ACHN (cell line): ENCODE data around the gene FXYD3.
"Not testable (repeated sequence)": the region's sequence is repeated elsewhere in the genome, so short reads cannot be mapped to it uniquely, and the experiment has no call there.

Experiments used
- DNase-seq: peaks from one replicate; pipeline ENCODE4 v3.0.0-alpha.2; 2015
- in situ Hi-C: cut with HindIII; loops from 2 replicates; pipeline ENCODE4 v1.10.0; 2017; ENCODE audit warnings: low sequenced_read_pairs, low pct_ligation_motif_present, low pct_unique_long_range_greater_than_20kb

Gene FXYD3

DNA sequence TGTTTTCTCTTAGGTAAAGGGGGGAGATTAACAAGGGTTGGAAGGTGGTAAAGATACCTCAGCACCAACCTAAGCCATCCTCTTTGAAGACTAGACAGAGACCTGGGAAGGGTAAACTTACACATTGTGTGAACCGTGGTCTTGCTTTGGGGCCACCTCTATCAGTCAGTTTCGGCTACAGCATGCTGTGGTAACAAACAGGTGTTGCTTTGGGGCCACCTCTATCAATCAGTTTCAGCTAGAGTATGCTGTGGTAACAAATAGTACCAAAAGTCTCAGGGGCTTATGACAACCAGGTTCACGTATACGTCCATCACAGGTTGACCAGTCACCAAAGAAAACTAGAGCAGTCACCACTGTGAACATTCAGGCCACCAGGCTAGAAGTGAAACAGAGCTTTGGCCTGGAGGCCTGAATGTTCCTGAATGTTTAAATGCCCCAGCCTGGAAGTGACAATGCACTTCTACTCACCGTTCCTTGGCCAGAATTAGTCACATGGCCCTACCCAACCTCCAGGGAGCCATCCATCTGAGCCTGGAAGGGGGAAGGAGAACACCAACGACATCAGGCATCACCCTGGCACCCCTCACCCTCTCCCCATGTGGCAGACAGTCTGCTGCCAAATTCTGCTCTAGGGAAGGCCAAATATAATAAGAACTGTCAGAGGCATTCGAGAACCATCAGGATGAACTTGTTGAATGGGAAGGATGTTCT, 31.3 kb downstream of the FXYD3 start:
- in situ Hi-C loops, result no loop called here
- no peak for DNase-seq

DNA sequence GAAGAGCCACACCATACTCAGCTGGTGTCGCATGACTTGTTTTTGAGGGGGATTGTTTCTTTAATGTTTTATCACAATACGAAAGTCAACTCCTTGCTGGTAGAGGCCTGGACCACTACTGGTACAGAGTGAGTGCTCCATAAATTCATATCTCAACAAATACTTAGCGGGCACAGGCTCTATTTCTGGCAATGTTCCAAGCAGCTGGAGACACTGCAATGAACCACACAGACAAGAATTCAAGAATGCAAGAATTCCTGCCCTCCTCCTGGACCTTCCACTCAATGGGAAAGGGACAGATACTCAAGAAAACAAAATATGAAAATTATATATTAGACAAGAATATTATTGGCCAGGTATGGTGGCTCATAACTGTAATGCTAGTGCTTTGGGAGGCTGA, 33.8 kb downstream of the FXYD3 start:
- DNase-seq, result no peak
- in situ Hi-C loops, result no loop called here

DNA sequence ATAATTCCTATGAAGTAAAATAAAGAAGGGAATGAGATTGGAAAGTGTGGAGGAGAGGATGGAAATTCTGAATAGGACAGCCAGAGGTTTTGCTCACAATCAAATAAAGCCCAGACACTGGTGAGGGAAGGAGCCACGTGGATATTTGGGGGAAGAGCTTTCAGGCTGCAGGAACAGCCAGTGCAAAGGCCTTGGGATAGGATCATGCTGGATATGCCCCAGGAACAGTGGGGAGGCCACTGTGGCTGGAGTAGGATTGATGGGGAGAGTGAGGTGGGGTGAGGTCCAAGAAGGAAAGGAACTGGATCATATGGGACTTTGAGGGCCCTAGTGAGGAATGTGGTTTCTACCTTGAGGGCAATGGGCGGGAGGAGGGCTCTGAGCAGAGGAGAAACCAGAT, 34.8 kb downstream of the FXYD3 start:
- in situ Hi-C loops, result no loop called here
- DNase-seq, result no peak

DNA sequence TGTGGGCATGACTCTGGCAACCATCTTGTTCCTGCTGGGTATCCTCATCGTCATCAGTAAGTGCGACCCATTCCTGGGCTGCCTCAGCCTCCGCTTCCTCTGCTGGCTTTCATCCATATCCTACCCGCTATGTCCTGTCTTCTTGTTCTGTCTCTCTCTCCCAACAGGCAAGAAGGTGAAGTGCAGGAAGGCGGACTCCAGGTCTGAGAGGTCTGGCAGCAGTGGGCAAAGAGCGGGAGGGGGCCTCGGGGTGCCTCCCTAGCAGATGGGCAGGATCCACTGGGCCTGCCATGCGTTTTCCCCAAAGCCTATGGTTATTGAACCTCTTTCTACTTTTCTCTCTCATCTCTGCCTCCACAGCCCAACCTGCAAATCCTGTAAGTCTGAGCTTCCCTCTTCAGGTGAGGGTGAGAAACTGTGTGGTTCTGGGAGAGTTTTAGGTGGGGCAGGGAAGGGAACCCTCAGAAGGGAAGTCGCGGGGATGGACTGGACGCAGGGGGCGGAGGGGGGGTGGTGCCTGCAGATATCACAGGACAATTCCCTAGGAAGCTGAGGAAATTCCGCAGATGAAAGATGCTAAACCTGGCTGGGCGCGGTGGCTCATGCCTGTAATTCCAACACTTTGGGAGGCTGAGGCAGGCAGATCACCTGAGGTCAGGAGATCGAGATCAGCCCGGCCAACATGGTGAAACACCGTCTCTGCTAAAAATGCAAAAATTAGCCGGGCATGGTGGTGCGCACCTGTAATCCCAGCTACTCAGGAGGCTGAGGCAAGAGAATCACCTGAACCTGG, 35.8 kb downstream of the FXYD3 start:
- in situ Hi-C loops, result no loop called here
- DNase-seq, result no peak

DNA sequence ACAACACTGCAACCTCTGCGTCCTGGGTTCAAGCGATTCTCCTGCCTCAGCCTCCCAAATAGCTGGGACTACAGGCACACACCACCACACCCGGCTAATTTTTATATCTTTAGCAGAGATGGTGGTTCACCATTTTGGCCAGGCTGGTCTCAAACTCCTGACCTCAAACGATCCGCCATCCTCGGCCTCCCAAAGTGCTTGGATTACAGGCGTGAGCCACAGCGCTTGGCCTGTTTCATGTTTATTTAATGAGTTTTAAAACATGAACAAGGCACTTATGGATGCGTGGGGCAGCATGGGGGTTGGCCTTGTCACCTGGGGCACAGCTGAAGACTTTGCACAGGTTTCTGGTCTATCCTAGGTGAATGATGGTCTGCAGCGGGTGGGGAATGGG, 37.5 kb downstream of the FXYD3 start:
- DNase-seq, in situ Hi-C loops: not testable (repeated sequence)

DNA sequence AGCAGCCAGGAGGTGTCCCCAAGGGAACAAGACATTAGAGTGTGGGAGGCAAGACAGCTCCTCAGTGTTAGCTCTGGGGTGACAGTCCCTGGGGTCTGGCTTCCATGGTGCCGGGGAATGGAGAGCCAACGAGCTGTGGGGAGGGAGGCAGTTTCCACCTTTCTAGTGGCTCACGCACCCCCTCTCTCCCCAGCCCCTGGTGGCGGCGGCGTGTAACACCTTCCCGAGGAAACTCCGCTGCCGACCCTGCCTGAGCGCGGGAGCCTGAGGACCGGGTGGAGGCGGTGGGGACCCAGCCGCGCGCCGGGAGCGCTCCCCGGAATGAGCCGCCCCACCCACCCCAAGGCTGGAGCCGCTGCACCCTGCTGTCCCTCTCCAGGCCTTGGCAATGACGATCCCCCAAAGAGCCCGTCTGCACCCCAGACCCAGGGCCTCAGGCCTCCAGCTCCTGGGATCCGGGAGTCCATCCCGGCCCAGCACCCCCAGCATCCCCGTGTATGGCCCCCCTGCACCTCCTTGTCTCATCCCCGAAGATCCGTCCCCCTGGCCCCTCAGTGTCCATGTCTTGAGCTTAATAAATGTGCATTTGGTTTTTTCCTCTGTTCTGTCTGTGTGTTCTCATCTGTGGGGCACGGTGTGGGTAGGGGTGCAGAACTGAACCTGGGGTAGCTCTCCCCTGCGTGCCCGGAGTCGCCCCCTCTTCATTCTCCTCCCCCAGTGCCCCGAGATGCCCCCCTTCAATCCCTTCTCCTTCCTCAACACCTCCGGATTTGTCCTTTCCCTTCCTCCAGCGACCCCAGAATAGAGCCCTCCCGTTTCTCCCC, 38.3 kb downstream of the FXYD3 start:
- in situ Hi-C loops, result no loop called here
- DNase-seq, result peak; percentile 59

DNA sequence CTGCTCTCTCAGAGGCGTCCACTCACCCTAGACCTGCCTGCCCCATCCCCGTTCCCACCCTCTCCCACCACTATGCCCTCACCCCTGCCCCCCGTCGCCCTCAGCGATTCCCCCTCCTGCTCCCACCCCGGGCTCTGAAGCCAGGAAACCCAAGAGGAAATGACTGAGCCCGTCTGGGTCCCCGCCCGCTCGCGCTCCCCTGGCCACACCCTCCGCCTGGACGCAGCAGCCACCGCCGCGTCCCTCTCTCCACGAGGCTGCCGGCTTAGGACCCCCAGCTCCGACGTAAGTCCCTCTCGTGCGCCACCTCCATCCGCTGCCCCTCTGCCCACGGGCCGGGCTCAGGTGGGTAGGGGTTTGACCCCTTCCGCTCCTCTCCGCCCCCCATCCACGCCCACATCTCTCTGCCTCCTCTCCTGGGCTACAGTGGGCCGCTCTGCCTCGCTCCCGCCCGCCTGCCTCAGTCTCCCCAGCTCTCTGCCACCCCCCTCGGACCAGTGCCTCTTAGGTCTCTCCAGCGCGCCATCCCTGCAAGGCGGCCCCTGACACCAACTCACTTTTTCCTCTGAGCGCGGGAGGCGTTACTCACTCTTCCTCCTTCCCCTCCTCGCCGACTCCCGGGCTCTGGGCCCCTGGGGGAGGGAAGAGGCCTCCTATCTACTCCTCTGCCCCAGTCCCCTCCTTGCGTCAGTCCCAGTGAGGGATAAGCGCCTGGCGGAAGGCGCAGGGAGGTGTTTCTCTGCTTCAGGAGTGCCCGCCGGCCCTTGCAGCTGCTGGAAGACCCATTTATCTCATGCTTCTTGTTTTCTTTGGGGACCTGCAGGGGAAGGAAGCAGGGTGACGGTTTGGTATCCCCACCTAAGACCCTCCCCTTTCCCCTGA, 39.1 kb downstream of the FXYD3 start, which contains the start of gene FXYD5:
TSS of gene FXYD5 (plus strand) at position 211 of the 882 bp plus-strand sequence. CDS start 816 bp downstream, outside the sequence.
- peak; percentile 71 for DNase-seq
- in situ Hi-C loops, result no loop called here

DNA sequence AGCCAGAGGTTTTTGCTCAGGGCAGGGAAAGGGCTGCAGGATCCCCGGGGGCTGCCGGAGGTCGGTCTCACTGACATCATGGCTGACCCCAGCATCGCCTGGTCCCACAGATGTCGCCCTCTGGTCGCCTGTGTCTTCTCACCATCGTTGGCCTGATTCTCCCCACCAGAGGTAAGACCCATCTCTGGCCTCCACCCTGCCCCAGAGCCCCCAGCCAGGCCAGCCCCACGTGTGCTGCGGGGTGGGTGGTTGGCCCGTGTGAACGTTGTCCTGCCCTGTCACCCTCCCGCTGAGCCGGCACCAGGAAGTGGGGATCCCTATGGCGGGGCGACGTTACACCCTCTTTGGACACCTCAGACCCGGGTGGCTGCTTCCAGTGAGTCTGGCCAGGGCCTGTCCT, 39.8 kb downstream of the FXYD3 start:
- in situ Hi-C loops, result no loop called here

DNA sequence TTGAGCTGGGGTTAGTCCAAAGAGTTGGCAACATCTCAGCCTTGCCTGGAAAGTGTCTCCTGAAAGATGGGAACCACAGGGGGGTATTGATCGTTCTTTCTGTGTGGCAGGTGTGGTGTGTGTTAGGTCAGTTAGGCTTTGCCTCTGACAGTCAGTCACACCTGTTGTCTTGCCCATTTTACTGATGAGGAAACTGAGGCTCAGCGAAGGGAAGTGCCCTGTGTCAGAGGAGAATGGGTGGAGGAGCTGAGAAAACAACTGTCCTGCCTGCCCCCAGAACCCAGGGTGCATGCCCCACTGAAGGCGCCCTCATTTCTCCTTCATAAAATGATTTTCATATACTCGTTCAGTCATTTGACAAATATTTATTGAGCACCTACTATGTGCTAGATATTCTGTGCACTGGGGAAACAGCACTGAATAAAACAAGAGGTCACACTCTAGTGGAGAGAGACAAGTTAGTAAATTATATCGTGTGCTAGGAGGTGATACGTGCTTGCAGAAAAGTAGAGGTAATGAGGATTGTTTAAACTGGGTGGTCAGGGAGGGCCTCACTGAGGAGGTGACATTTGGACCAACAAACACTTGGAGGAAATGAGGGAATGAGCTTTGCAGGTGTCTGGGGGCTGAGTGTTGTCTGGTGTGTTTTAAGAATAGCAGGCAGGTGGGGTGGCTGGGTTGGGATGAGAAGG, 40.5 kb downstream of the FXYD3 start:
- in situ Hi-C loops, result no loop called here
- DNase-seq, result no peak

More for the DNA sequence above, 39.8 kb downstream of the FXYD3 start:
- no peak for DNase-seq

DNA sequence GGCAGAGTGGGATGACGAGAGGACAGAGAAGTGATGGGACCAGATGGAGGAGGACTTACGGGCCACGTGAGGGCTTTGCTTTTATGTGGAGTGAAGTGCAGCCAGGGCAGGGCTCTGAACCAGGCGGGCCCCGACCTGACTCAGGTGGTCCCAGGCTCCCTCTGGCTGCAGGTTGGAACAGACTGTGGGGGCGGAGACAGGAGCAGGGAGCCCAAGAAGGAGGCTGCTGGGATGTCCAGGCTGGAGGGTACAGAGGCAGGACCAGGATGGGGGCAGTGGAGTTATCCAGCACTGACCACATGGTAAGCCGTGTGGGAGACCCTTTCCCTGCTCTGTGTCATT, 41.0 kb downstream of the FXYD3 start:
- DNase-seq, result no peak
- in situ Hi-C loops, result no loop called here

DNA sequence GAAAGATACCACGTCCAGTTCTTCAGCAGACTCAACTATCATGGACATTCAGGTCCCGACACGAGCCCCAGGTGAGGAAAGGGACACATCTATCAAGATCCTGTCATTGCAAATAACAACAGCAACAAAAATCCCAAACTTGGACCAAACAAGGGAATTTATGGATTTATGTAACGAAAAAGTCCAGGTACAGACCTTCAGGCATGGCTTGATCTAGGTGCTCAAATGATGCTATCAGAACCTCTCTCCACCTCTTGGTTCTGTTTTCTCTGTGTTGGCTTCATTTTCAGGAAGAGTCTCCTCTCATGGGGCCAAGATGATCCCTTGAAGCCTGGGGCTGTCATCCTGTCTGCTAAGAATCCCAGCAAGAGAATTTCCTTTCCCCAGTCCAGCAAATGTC, 41.8 kb downstream of the FXYD3 start:
- DNase-seq, result no peak
- in situ Hi-C loops, result no loop called here

DNA sequence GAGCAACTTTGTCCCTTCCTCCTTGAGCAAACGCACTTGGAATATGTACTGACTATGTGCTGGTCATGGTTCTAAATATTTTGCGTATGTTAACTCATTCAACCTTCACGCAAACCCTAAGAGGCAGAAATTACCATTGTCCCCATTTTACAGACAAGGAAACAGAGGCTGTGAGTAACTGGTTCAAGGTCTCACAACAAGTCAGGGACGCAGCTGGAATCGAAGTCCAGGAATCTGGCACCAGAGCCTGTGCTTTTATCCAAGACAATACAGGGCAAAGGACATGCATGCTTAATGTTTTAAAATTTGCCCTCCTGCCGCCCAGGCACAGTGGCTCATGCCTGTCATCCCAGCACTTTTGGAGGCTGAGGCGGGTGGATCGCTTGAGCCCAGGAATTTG, 44.0 kb downstream of the FXYD3 start:
- DNase-seq, result no peak
- in situ Hi-C loops, result no loop called here

DNA sequence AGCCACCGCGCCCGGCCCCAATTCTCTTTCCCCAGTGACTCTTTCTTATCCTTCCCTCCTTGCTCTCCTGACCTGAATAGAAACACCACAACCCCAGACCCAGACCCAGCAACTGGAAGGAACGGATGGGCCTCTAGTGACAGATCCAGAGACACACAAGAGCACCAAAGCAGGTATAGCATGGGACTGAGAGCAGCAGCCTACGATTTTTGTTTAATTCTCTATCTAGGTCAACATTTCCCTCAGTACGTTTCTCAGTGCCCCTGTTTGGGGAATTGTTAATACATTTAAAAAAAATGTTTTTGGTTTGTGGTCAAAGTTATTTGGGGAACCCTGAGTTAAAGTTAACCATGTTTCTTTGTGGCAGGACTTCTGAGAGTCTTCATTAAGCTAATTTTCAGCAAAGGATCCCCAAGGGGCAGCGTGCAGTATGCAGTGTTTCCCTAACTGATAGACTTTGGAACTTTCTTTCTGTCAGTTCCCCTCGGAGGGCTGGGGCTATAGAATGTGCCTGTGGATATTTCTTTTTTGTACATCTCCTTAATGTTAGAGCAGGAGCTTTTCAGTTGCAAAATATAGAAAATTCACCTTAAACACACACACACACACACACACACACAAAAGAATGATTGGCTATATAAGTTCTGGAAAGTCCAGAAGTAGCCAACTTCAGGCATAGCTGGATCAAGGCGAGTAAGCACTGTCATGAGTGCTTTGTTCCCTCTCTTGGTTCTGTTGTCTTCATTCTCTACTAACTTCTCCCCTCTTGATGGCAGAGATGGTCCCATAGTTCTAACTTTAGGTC, 45.2 kb downstream of the FXYD3 start:
- in situ Hi-C loops, result no loop called here
- DNase-seq, result no peak

DNA sequence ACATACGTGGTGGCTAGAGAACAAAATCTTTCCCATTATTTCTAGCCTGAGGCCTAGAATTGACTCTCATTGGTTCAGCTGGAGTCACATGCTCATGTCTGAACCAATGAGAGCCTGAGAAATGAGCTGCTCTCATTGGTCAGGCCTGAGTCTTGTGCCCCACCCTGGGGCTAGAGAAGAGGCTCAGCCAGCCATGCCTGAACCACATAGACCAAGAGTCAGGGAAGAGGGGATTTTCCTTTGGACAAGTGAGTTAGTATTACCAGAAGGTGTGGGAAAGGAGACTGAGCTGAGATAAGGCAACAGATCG, 45.8 kb downstream of the FXYD3 start:
- in situ Hi-C loops, result no loop called here
- no peak for DNase-seq

DNA sequence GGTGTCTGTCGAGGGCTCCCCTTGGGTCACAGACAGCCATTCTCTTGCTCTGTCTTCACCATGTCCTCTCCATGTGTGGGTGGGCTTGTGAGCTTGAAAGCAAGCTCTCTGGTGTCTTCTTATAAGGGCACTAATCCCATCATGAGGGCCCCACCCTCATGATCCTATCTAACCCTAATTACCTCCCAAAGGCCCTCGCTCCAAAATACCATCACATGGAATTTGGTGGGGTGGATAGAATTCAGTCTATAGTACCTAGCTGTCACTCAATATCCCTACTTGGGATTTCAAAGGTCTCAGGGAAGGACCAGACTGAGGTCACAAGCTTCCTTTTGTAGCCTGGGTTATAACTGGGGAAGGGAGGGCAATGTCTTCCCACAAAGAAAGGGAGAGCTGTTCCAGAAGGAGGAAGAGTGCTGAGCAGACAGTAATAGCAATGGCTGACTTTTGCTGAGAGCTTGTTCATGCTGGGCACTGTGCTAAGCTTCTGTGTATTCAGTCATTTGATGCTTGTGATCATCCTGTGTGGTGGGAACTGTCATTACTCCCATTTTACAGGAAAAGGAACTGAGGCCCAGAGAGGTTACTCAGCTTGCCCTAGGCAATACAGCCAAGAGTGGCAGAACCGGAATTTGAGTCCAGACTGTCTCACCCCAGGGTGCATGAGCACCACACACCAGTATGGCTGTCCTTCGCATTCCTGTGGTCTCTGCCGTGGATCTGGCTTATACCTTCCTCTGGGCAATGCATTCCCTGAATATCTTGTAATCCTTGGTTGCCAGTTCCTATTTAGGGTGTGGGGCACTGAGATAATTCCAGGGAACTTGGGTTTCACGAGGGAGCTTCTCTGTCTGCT, 47.1 kb downstream of the FXYD3 start:
- peak; percentile 72 for DNase-seq
- in situ Hi-C loops, result no loop called here

DNA sequence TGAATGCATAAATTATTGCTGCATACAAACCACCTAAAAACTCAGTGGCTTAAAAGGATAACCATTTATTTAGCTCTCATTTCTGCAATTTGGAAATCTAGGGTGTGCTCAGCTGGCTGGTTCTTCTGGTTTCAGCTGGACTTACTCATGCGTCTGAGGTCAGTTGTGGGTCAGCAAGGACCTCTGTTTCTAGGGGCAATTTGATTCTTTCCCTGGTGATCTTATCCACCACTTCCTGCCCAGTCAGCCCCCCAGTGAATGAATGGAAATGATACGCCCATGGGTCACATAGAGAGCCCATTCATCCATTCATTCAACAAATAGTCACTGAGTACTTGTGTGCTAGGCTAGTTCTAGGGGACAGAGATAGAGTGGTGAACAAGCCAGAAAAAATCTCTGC, 48.8 kb downstream of the FXYD3 start:
- in situ Hi-C loops, result no loop called here
- peak; percentile 25 for DNase-seq
